Measurements from ENCODE around the gene ADAMTS9.

Gene ADAMTS9

GRCh38 chr3:64619216-64619615, 68.6 kb downstream of the ADAMTS9 start:
- DNase-seq (ENCODE audit: extremely low read depth, low read depth): no peak
- TF ChIP-seq CTCF (IDR thresholded peaks at IDR 0.05; ENCODE audit: low read depth, low read length): no peak

GRCh38 chr3:64617610-64618009, 70.2 kb downstream of the ADAMTS9 start:
- TF ChIP-seq CTCF (IDR thresholded peaks at IDR 0.05; ENCODE audit: low read depth, low read length): no peak
- no peak for DNase-seq (ENCODE audit: extremely low read depth, low read depth)

GRCh38 chr3:64616953-64617352, 70.8 kb downstream of the ADAMTS9 start:
- no peak for DNase-seq (ENCODE audit: extremely low read depth, low read depth)
- TF ChIP-seq CTCF (IDR thresholded peaks at IDR 0.05; ENCODE audit: low read depth, low read length): no peak

- no peak for TF ChIP-seq CTCF (IDR thresholded peaks at IDR 0.05; ENCODE audit: low read depth, low read length)
- no peak for DNase-seq (ENCODE audit: extremely low read depth, low read depth)
Measured at GRCh38 chr3:64612916-64613526, 74.8 kb downstream of the ADAMTS9 start.

- no peak for TF ChIP-seq CTCF (IDR thresholded peaks at IDR 0.05; ENCODE audit: low read depth, low read length)
- DNase-seq (ENCODE audit: extremely low read depth, low read depth): no peak
Measured at GRCh38 chr3:64612082-64612860, 75.5 kb downstream of the ADAMTS9 start.

- TF ChIP-seq CTCF (IDR thresholded peaks at IDR 0.05; ENCODE audit: low read depth, low read length): no peak
- no peak for DNase-seq (ENCODE audit: extremely low read depth, low read depth)
Measured at GRCh38 chr3:64608741-64609140, 79.1 kb downstream of the ADAMTS9 start.

- TF ChIP-seq CTCF (IDR thresholded peaks at IDR 0.05; ENCODE audit: low read depth, low read length): no peak
- no peak for DNase-seq (ENCODE audit: extremely low read depth, low read depth)
Measured at GRCh38 chr3:64607032-64607551, 80.7 kb downstream of the ADAMTS9 start.

All from AG09319 (cell line).